Mesothelial cell of epicardium (in vitro differentiated cells): ENCODE measurements around the gene BRWD1. TPM values are rescaled to one million over a fixed set of nuclear protein-coding genes. Genes with fewer than 3 reads are reported as not detected.
"Not testable (repeated sequence)": the region's sequence is repeated elsewhere in the genome, so short reads cannot be mapped to it uniquely, and the experiment has no call there.

Source experiments
- DNase-seq, 2 experiments: peaks; one replicate each; pipeline ENCODE4 v3.0.0; 2021; ENCODE audit warnings: low spot score in 2 of 2; ENCODE audit not compliant: unreplicated experiment in 2 of 2
- H3K27ac Mint-ChIP-seq: 2 replicates; pipeline ENCODE4 v1.8.0; 2021; ENCODE audit warnings: mixed read lengths
- H3K27me3 Mint-ChIP-seq: 2 replicates; pipeline ENCODE4 v1.8.0; 2021; ENCODE audit warnings: low read depth, mixed read lengths
- H3K36me3 Mint-ChIP-seq: 2 replicates; pipeline ENCODE4 v1.8.0; 2021; ENCODE audit warnings: mixed read lengths
- H3K4me1 Mint-ChIP-seq: 2 replicates; pipeline ENCODE4 v1.8.0; 2021; ENCODE audit warnings: mixed read lengths
- H3K4me3 Mint-ChIP-seq: 2 replicates; pipeline ENCODE4 v1.8.0; 2021; ENCODE audit warnings: mild to moderate bottlenecking, moderate library complexity, mixed read lengths
- H3K9me3 Mint-ChIP-seq: 2 replicates; pipeline ENCODE4 v1.8.0; 2021; ENCODE audit warnings: mixed read lengths
- CTCF ChIP-seq: fragments of 200-600 bp; sonication (generic); IDR thresholded peaks from one replicate; pipeline ENCODE4 v1.5.0; 2021; ENCODE audit warnings: antibody characterized with exemption; ENCODE audit not compliant: unreplicated experiment
- total RNA-seq: library from RNA; stranded (reverse); gene quantifications from 3 replicates; pipeline ENCODE4 v1.2.1, GENCODE V29; 2021

Gene BRWD1
- total RNA-seq, 1 donor from 2014 or later, result 65.9 TPM

- Mint-ChIP-seq H3K9me3 (peaks cover 43% of the 10 kb centered on the region), H3K36me3 (peaks cover 7% of the 10 kb centered on the region), H3K4me1 (peaks cover 4% of the 10 kb centered on the region), H3K4me3 (no peak overlapping the region), H3K27me3 (no peaks in the 10 kb centered on the region), H3K27ac (no peak overlapping the region)
- TF ChIP-seq CTCF, result no peak
- DNase-seq, result no peak
Observed at GRCh38 chr21:39164523-39164922, 148.9 kb downstream of the BRWD1 start.

- Mint-ChIP-seq H3K4me1 (peaks cover 4% of the 10 kb centered on the region), H3K36me3 (peaks cover 4% of the 10 kb centered on the region), H3K27me3 (no peaks in the 10 kb centered on the region), H3K4me3 (no peak overlapping the region), H3K9me3 (peaks cover 21% of the 10 kb centered on the region), H3K27ac (peak overlapping the region; percentile 1)
- TF ChIP-seq CTCF, result no peak
- no peak for DNase-seq
Observed at GRCh38 chr21:39161064-39161463, 152.4 kb downstream of the BRWD1 start.

- Mint-ChIP-seq H3K27ac (no peak overlapping the region), H3K9me3 (peaks cover 9% of the 10 kb centered on the region), H3K4me3 (no peak overlapping the region), H3K4me1 (peaks cover 4% of the 10 kb centered on the region), H3K36me3 (no peaks in the 10 kb centered on the region), H3K27me3 (no peaks in the 10 kb centered on the region)
- no peak for TF ChIP-seq CTCF
- DNase-seq, result no peak
Observed at GRCh38 chr21:39159342-39160063, 153.9 kb downstream of the BRWD1 start.

GRCh38 chr21:39157241-39157640 is 156.2 kb downstream of the BRWD1 start:
- H3K4me1 Mint-ChIP-seq, DNase-seq, H3K27me3 Mint-ChIP-seq, H3K9me3 Mint-ChIP-seq, H3K36me3 Mint-ChIP-seq, H3K27ac Mint-ChIP-seq, H3K4me3 Mint-ChIP-seq: not testable (repeated sequence)

- H3K27ac Mint-ChIP-seq, result no peak overlapping the region
- H3K36me3 Mint-ChIP-seq, result no peaks in the 10 kb centered on the region
- H3K27me3 Mint-ChIP-seq, result no peaks in the 10 kb centered on the region
- no peak for TF ChIP-seq CTCF
- peaks cover 3% of the 10 kb centered on the region for H3K9me3 Mint-ChIP-seq
- no peak for DNase-seq
- H3K4me3 Mint-ChIP-seq, result no peak overlapping the region
- no peaks in the 10 kb centered on the region for H3K4me1 Mint-ChIP-seq
Observed at GRCh38 chr21:39156024-39156423, 157.4 kb downstream of the BRWD1 start.

- no peak for TF ChIP-seq CTCF
- H3K27ac Mint-ChIP-seq, result no peak overlapping the region
- no peaks in the 10 kb centered on the region for H3K27me3 Mint-ChIP-seq
- H3K4me1 Mint-ChIP-seq, result no peaks in the 10 kb centered on the region
- no peak overlapping the region for H3K4me3 Mint-ChIP-seq
- no peaks in the 10 kb centered on the region for H3K36me3 Mint-ChIP-seq
- DNase-seq, result no peak
- peaks cover 3% of the 10 kb centered on the region for H3K9me3 Mint-ChIP-seq
Observed at GRCh38 chr21:39155578-39155977, 157.9 kb downstream of the BRWD1 start.
